Trophoblast cell (in vitro differentiated cells and primary cell): Measurements from ENCODE around the gene ATG12.

Source experiments
- DNase-seq, 2 donors: peaks; one replicate each; pipeline ENCODE4 v3.0.0-alpha.2; 2016
- H2AFZ ChIP-seq: 2 replicates; pipeline ENCODE4 v1.6.1; 2013; ENCODE audit warnings: low read length, moderate library complexity, mild to moderate bottlenecking; ENCODE audit not compliant: insufficient read depth, poor library complexity
- H2AK5ac ChIP-seq: 2 replicates; pipeline ENCODE4 v1.6.1; 2013; ENCODE audit warnings: mild to moderate bottlenecking, low read length
- H2BK120ac ChIP-seq: 2 replicates; pipeline ENCODE4 v1.6.1; 2013; ENCODE audit warnings: low read length, mild to moderate bottlenecking, moderate library complexity; ENCODE audit not compliant: insufficient read depth, poor library complexity
- H2BK12ac ChIP-seq: 2 replicates; pipeline ENCODE4 v1.6.1; 2013; ENCODE audit warnings: mild to moderate bottlenecking, low read length, moderate library complexity
- H2BK5ac ChIP-seq: 2 replicates; pipeline ENCODE4 v1.6.1; 2013; ENCODE audit warnings: low read length, low read depth, moderate library complexity, mild to moderate bottlenecking; ENCODE audit not compliant: poor library complexity
- H3K14ac ChIP-seq: 2 replicates; pipeline ENCODE4 v1.6.1; 2013; ENCODE audit warnings: mild to moderate bottlenecking, low read length
- H3K18ac ChIP-seq: 2 replicates; pipeline ENCODE4 v1.6.1; 2013; ENCODE audit warnings: mild to moderate bottlenecking, low read length
- H3K23ac ChIP-seq: 2 replicates; pipeline ENCODE4 v1.6.1; 2013; ENCODE audit warnings: low read length
- H3K27ac ChIP-seq: 2 replicates; pipeline ENCODE4 v1.5.1; 2013; ENCODE audit warnings: low read depth, mild to moderate bottlenecking, inconsistent platforms, low read length, moderate library complexity
- H3K27me3 ChIP-seq: 2 replicates; pipeline ENCODE4 v1.6.1; 2013; ENCODE audit warnings: inconsistent platforms, mild to moderate bottlenecking, low read length, moderate library complexity; ENCODE audit not compliant: insufficient read depth
- H3K36me3 ChIP-seq, 2 experiments: 1 replicate in 1 of 2; 2 replicates in 1 of 2; pipeline ENCODE4 v1.6.1; 2013; ENCODE audit warnings: low read length in 2 of 2, mild to moderate bottlenecking in 2 of 2, moderate library complexity in 1 of 2; ENCODE audit not compliant: insufficient read depth in 2 of 2, control insufficient read depth in 1 of 2
- H3K4ac ChIP-seq: 2 replicates; pipeline ENCODE4 v1.6.1; 2013; ENCODE audit warnings: low read depth, mild to moderate bottlenecking, low read length, moderate library complexity
- H3K4me1 ChIP-seq, 2 experiments: 1 replicate in 1 of 2; 2 replicates in 1 of 2; pipeline ENCODE4 v1.6.1; 2013; ENCODE audit warnings: low read length in 2 of 2, mild to moderate bottlenecking in 2 of 2, moderate library complexity in 1 of 2; ENCODE audit not compliant: insufficient read depth in 2 of 2, control insufficient read depth in 1 of 2
- H3K4me2 ChIP-seq: 2 replicates; pipeline ENCODE4 v1.6.1; 2013; ENCODE audit warnings: inconsistent platforms, mild to moderate bottlenecking, low read length, moderate library complexity
- H3K4me3 ChIP-seq: 2 replicates; pipeline ENCODE4 v1.5.1; 2013; ENCODE audit warnings: mild to moderate bottlenecking, low read depth, low read length, inconsistent platforms
- H3K79me1 ChIP-seq: one replicate; pipeline ENCODE4 v1.6.1; 2013; ENCODE audit warnings: low read length
- H3K79me2 ChIP-seq: 2 replicates; pipeline ENCODE4 v1.6.1; 2013; ENCODE audit warnings: low read length, mild to moderate bottlenecking; ENCODE audit not compliant: control insufficient read depth, insufficient read depth, poor library complexity
- H3K9ac ChIP-seq: 2 replicates; pipeline ENCODE4 v1.6.1; 2013; ENCODE audit warnings: mild to moderate bottlenecking, low read length
- H3K9me3 ChIP-seq: 2 replicates; pipeline ENCODE4 v1.6.1; 2013; ENCODE audit warnings: low read depth, mild to moderate bottlenecking, control low read depth, inconsistent platforms, low read length; ENCODE audit not compliant: insufficient read depth
- H4K12ac ChIP-seq: 2 replicates; pipeline ENCODE4 v1.6.1; 2013; ENCODE audit warnings: low read depth, mild to moderate bottlenecking, low read length, moderate library complexity
- H4K8ac ChIP-seq: 2 replicates; pipeline ENCODE4 v1.6.1; 2013; ENCODE audit warnings: low read depth, mild to moderate bottlenecking, low read length, moderate library complexity
- H4K91ac ChIP-seq: one replicate; pipeline ENCODE4 v1.6.1; 2013; ENCODE audit warnings: low read depth, mild to moderate bottlenecking, low read length, moderate library complexity
- WGBS: extraction: QIAGEN DNeasy Blood & Tissue Kit; methylation state at CpG from one replicate; pipeline ENCODE4 v1.1.7; 2013; ENCODE audit warnings: missing lambda C conversion rate; ENCODE audit not compliant: insufficient read length, insufficient coverage; ENCODE audit errors: extremely low coverage; 5-methylcytosine and 5-hydroxymethylcytosine counted together

ATG12 gene

GRCh38 chr5:115872447-115872846, 31.1 kb upstream of the ATG12 start:
- Histone ChIP-seq H3K4me2 (no peak overlapping the region), H2AK5ac (no peak overlapping the region), H2AFZ (no peak overlapping the region), H3K79me1 (no peaks in the 10 kb centered on the region), H3K18ac (no peak overlapping the region), H4K12ac (no peak overlapping the region), H3K36me3 (peaks cover 0 to 2% of the 10 kb centered on the region in 2 experiments), H2BK120ac (no peak overlapping the region), H2BK5ac (no peak overlapping the region), H3K9ac (no peak overlapping the region), H3K79me2 (no peaks in the 10 kb centered on the region), H4K8ac (no peak overlapping the region), H3K14ac (no peak overlapping the region), H3K4me3 (no peak overlapping the region), H3K4me1 (no peaks in the 10 kb centered on the region), H3K27ac (no peak overlapping the region), H4K91ac (no peak overlapping the region), H2BK12ac (no peak overlapping the region), H3K4ac (no peak overlapping the region), H3K9me3 (no peaks in the 10 kb centered on the region), H3K27me3 (no peaks in the 10 kb centered on the region), H3K23ac (no peak overlapping the region)
- WGBS = no CpG with 5 or more reads among the region's 2 CpGs
- DNase-seq = no peak

- peaks cover 0 to 2% of the 10 kb centered on the region in 2 experiments for H3K36me3 ChIP-seq
- H2BK5ac ChIP-seq = no peak overlapping the region
- H2AK5ac ChIP-seq = no peak overlapping the region
- no peak overlapping the region for H3K4me3 ChIP-seq
- no peaks in the 10 kb centered on the region for H3K79me1 ChIP-seq
- H3K4ac ChIP-seq = no peak overlapping the region
- H3K18ac ChIP-seq = no peak overlapping the region
- no peak overlapping the region for H2BK120ac ChIP-seq
- H3K9me3 ChIP-seq = no peaks in the 10 kb centered on the region
- H2AFZ ChIP-seq = no peak overlapping the region
- WGBS = no CpG with 5 or more reads among the region's 3 CpGs
- no peak overlapping the region for H2BK12ac ChIP-seq
- H3K4me2 ChIP-seq = no peak overlapping the region
- DNase-seq = peak in 1 of 2 donors; percentile 68
- no peaks in the 10 kb centered on the region for H3K4me1 ChIP-seq
- no peak overlapping the region for H3K27ac ChIP-seq
- no peak overlapping the region for H3K14ac ChIP-seq
- no peak overlapping the region for H4K91ac ChIP-seq
- H4K12ac ChIP-seq = no peak overlapping the region
- H3K23ac ChIP-seq = no peak overlapping the region
- H4K8ac ChIP-seq = no peak overlapping the region
- no peak overlapping the region for H3K9ac ChIP-seq
- H3K79me2 ChIP-seq = no peaks in the 10 kb centered on the region
- H3K27me3 ChIP-seq = no peaks in the 10 kb centered on the region
Observed at GRCh38 chr5:115869256-115869795, 28.0 kb upstream of the ATG12 start.

- Histone ChIP-seq H3K9me3 (no peaks in the 10 kb centered on the region), H3K4me3 (no peak overlapping the region)
- DNase-seq = no peak
Observed at GRCh38 chr5:115859378-115859777, 18.0 kb upstream of the ATG12 start.

GRCh38 chr5:115858396-115858795, 17.0 kb upstream of the ATG12 start:
- H3K36me3 ChIP-seq = peaks cover 0 to 2% of the 10 kb centered on the region in 2 experiments
- H2BK5ac ChIP-seq = no peak overlapping the region

More at GRCh38 chr5:115859378-115859777, 18.0 kb upstream of the ATG12 start:
- Histone ChIP-seq H3K18ac (no peak overlapping the region), H2BK120ac (no peak overlapping the region), H3K79me1 (no peaks in the 10 kb centered on the region), H2AFZ (no peak overlapping the region), H4K91ac (no peak overlapping the region), H3K36me3 (no peaks in the 10 kb centered on the region), H3K4me2 (no peak overlapping the region), H3K14ac (no peak overlapping the region), H2BK12ac (no peak overlapping the region), H3K27ac (no peak overlapping the region), H3K4ac (no peak overlapping the region), H3K23ac (no peak overlapping the region), H2AK5ac (no peak overlapping the region), H4K12ac (no peak overlapping the region), H3K9ac (no peak overlapping the region), H4K8ac (no peak overlapping the region), H2BK5ac (no peak overlapping the region), H3K27me3 (peaks cover 2% of the 10 kb centered on the region), H3K79me2 (no peaks in the 10 kb centered on the region), H3K4me1 (no peaks in the 10 kb centered on the region)

More at GRCh38 chr5:115858396-115858795, 17.0 kb upstream of the ATG12 start:
- Histone ChIP-seq H3K4me2 (no peak overlapping the region), H3K9me3 (peaks cover 2% of the 10 kb centered on the region), H3K18ac (no peak overlapping the region), H3K9ac (no peak overlapping the region), H2BK12ac (no peak overlapping the region), H3K79me2 (peaks cover 1% of the 10 kb centered on the region), H3K27ac (no peak overlapping the region), H3K23ac (no peak overlapping the region), H3K4ac (no peak overlapping the region), H2AFZ (no peak overlapping the region), H4K91ac (no peak overlapping the region), H3K4me1 (no peaks in the 10 kb centered on the region), H3K79me1 (no peaks in the 10 kb centered on the region), H3K4me3 (no peak overlapping the region), H4K8ac (no peak overlapping the region), H2AK5ac (no peak overlapping the region), H3K27me3 (peaks cover 2% of the 10 kb centered on the region), H2BK120ac (no peak overlapping the region), H3K14ac (no peak overlapping the region), H4K12ac (no peak overlapping the region)
- no peak for DNase-seq
- WGBS = no CpG with 5 or more reads among the region's 3 CpGs
